Measurements from ENCODE around the gene SASH1.

The SASH1 gene

DNA sequence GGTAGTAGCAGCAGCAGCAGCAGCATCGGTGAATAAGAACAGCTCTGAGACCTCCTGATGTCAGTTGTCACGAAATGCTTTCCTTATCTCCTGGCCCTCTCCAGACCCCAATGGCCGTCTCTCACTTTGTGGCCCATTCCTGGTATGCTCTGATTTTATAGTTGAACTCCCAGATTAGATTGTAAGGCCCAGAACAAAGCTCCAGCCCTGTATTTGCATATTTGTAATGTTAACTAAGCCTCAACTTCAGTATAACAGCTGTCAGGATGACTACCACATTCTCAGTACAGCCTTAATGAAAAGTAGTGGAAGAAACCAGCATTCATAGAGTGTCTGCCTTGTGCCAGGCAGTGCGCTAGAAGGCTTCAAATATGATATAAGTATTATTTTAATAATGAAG is 180.9 kb downstream of the SASH1 start:
- intact Hi-C loops (cut with DNase I; ENCODE audit: low total_unique reads): loop anchor here (10.0 kb wide), 1 partner anchor 59 kb away; no protein-coding TSS in a partner anchor
- peak overlapping the region in 1 of 2 donors; percentile 80 for H3K27ac ChIP-seq

DNA sequence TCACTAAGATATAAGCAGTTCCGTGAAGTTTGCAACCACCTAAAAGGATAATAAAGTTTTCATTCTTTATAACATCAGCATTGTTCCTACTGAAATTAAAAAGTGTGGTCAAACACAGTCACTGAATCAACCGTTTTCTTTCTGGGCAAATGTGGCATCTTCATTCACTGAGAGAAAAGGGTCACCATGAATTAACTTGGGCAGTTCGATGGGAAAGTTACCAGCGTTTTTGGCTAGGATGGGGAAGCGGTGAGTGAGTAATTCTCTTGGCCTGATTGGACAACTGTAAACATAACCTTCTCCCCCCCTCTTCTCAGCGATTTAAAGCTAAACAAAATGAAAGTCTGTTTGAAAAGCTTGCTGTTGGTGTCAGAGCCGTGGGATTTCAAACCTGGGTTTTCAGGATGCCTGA is 181.8 kb downstream of the SASH1 start:
- Histone ChIP-seq H3K36me3 (peaks cover 40 to 56% (median 42%) of the 10 kb centered on the region in 3 donors), H3K4me1 (peaks cover 0 to 64% (median 10%) of the 10 kb centered on the region in 4 donors), H3K27me3 (no peaks in the 10 kb centered on the region), H3K27ac (peak overlapping the region; percentile 66 to 80), H3K9me3 (no peaks in the 10 kb centered on the region), H3K4me3 (peak overlapping the region; percentile 16 to 17)
- intact Hi-C loops (cut with DNase I; ENCODE audit: low total_unique reads): loop anchor here (10.0 kb wide), 1 partner anchor 60 kb away; no protein-coding TSS in a partner anchor
- DNase-seq: no peak
- TF ChIP-seq, protein P1, sequence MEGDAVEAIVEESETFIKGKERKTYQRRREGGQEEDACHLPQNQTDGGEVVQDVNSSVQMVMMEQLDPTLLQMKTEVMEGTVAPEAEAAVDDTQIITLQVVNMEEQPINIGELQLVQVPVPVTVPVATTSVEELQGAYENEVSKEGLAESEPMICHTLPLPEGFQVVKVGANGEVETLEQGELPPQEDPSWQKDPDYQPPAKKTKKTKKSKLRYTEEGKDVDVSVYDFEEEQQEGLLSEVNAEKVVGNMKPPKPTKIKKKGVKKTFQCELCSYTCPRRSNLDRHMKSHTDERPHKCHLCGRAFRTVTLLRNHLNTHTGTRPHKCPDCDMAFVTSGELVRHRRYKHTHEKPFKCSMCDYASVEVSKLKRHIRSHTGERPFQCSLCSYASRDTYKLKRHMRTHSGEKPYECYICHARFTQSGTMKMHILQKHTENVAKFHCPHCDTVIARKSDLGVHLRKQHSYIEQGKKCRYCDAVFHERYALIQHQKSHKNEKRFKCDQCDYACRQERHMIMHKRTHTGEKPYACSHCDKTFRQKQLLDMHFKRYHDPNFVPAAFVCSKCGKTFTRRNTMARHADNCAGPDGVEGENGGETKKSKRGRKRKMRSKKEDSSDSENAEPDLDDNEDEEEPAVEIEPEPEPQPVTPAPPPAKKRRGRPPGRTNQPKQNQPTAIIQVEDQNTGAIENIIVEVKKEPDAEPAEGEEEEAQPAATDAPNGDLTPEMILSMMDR (IDR thresholded peaks at IDR 0.05): no peak

More for the DNA sequence above, 180.9 kb downstream of the SASH1 start:
- Histone ChIP-seq H3K27me3 (no peaks in the 10 kb centered on the region), H3K4me3 (no peak overlapping the region), H3K4me1 (peaks cover 0 to 61% (median 10%) of the 10 kb centered on the region in 4 donors), H3K36me3 (peaks cover 40 to 60% (median 40%) of the 10 kb centered on the region in 3 donors), H3K9me3 (no peaks in the 10 kb centered on the region)
- TF ChIP-seq, protein P1 (IDR thresholded peaks at IDR 0.05): no peak
- no peak for DNase-seq

DNA sequence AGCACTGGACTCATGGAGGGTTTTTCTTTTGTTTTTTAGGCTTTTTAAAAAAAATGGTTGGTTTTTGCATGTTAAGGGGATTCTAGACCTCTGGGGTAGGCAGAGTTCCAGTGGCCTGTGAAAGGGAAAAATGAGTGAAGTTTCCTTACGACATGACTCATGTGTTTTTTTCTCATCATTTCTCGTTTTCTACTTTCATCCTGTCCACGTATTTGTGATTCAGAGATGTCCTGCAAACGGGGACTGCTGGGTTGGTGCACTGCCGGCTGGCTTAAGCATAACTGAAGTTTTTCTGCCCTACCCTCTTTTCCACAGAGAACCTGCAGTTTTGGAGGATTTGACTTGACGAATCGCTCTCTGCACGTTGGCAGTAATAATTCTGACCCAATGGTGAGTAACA is 182.3 kb downstream of the SASH1 start:
- TF ChIP-seq, protein P1 (IDR thresholded peaks at IDR 0.05): no peak
- Histone ChIP-seq H3K36me3 (peaks cover 35 to 51% (median 37%) of the 10 kb centered on the region in 3 donors), H3K9me3 (no peaks in the 10 kb centered on the region), H3K4me3 (peak overlapping the region; percentile 16 to 17), H3K27me3 (no peaks in the 10 kb centered on the region), H3K4me1 (peaks cover 0 to 69% (median 11%) of the 10 kb centered on the region in 4 donors), H3K27ac (peak overlapping the region; percentile 66 to 80)
- DNase-seq: no peak
- intact Hi-C loops (cut with DNase I; ENCODE audit: low total_unique reads): loop anchor here (10.0 kb wide), 1 partner anchor 60 kb away; no protein-coding TSS in a partner anchor

DNA sequence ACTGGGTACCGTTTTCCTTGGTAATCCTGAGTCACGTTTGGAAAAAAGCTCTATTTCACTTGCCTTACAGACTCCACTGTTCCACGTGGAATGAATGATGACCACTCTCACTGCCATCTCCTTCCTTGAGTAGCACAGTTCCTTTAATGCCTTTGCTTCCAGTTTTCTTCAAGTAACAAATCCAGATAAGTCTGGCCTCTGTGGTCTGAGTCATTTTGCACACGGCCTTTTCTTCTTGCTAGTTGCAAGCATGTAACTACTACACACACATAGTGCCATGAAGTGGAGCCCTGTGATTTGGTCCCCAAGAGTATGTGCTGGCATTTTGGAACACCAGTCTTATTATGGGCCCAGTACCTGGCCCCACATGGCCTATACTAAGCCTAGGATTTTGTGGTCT is 182.8 kb downstream of the SASH1 start:
- peaks cover 30 to 47% (median 33%) of the 10 kb centered on the region in 3 donors for H3K36me3 ChIP-seq
- intact Hi-C loops (cut with DNase I; ENCODE audit: low total_unique reads): loop anchor here (10.0 kb wide), 1 partner anchor 61 kb away; no protein-coding TSS in a partner anchor
- H3K4me3 ChIP-seq: peak overlapping the region; percentile 16 to 17
- TF ChIP-seq, protein P1 (IDR thresholded peaks at IDR 0.05): no peak
- H3K27ac ChIP-seq: peak overlapping the region; percentile 66 to 80
- H3K9me3 ChIP-seq: no peaks in the 10 kb centered on the region
- peaks cover 0 to 69% (median 11%) of the 10 kb centered on the region in 4 donors for H3K4me1 ChIP-seq
- DNase-seq: no peak
- H3K27me3 ChIP-seq: no peaks in the 10 kb centered on the region

DNA sequence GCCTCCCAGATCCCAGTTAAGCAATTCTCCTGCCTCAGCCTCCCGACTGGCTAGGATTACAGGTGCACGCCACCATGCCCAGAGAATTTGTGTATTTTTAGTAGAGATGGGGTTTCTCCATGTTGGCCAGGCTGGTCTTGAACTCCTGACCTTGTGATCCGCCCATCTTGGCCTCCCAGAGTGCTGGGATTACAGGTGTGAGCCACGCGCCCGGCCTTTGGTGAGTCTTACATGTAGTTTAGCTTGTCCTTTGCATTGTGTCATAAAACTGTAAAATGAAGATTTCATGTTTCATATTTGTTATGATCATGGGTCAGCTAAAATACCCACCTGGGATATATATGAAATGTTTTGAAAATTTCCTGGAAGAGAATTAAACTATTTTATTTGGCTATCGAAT is 183.5 kb downstream of the SASH1 start:
- no peak for DNase-seq
- peaks cover 0 to 69% (median 7%) of the 10 kb centered on the region in 4 donors for H3K4me1 ChIP-seq
- H3K9me3 ChIP-seq: no peaks in the 10 kb centered on the region
- no peaks in the 10 kb centered on the region for H3K27me3 ChIP-seq
- TF ChIP-seq, protein P1 (IDR thresholded peaks at IDR 0.05): no peak
- peaks cover 23 to 40% (median 26%) of the 10 kb centered on the region in 3 donors for H3K36me3 ChIP-seq
- H3K4me3 ChIP-seq: no peak overlapping the region
- intact Hi-C loops (cut with DNase I; ENCODE audit: low total_unique reads): loop anchor here (10.0 kb wide), 1 partner anchor 61 kb away; no protein-coding TSS in a partner anchor
- H3K27ac ChIP-seq: peak overlapping the region; percentile 66 to 80

Data from tibial artery (tissue), 4 donors.